Neural cell (in vitro differentiated cells): ENCODE data around the gene OBP2A. TPM values are rescaled to one million over a fixed set of nuclear protein-coding genes. Genes with fewer than 3 reads are reported as not detected.
"Not testable (repeated sequence)": the region's sequence is repeated elsewhere in the genome, so short reads cannot be mapped to it uniquely, and the experiment has no call there.

Source experiments
- H2AFZ ChIP-seq: fragments of 200-600, 300-800 bp; sonication (generic), shearing (Covaris generic); 2 replicates; pipeline ENCODE4 v1.6.0; 2014; ENCODE audit warnings: low read depth, mild to moderate bottlenecking, antibody characterized with exemption, low read length, moderate library complexity
- H3F3A ChIP-seq: fragments of 200-600 bp; shearing (Covaris generic); 2 replicates; pipeline ENCODE4 v1.6.1; 2016; ENCODE audit warnings: mild to moderate bottlenecking, moderate library complexity, mixed read lengths, antibody characterized with exemption, low read length; ENCODE audit not compliant: insufficient read depth, poor library complexity, severe bottlenecking
- H3K27ac ChIP-seq: fragments of 200-600, 300-800 bp; sonication (generic), shearing (Covaris generic); 2 replicates; pipeline ENCODE4 v1.5.1; 2014; ENCODE audit warnings: mild to moderate bottlenecking, low read length, moderate library complexity
- H3K27me3 ChIP-seq: fragments of 300-800, 200-600 bp; sonication (generic), shearing (Covaris generic); 2 replicates; pipeline ENCODE4 v1.6.0; 2014; ENCODE audit warnings: mild to moderate bottlenecking, low read depth, low read length, moderate library complexity; ENCODE audit not compliant: insufficient read depth
- H3K36me3 ChIP-seq: fragments of 300-800, 200-600 bp; sonication (generic), shearing (Covaris generic); 2 replicates; pipeline ENCODE4 v1.5.1; 2014; ENCODE audit warnings: mild to moderate bottlenecking, antibody characterized with exemption, low read length, moderate library complexity; ENCODE audit not compliant: insufficient read depth
- H3K4me2 ChIP-seq: fragments of 300-800, 200-600 bp; sonication (generic), shearing (Covaris generic); 2 replicates; pipeline ENCODE4 v1.6.0; 2014; ENCODE audit warnings: mild to moderate bottlenecking, low read length
- H3K4me3 ChIP-seq: fragments of 300-800, 200-600 bp; sonication (generic), shearing (Covaris generic); 2 replicates; pipeline ENCODE4 v1.5.1; 2014; ENCODE audit warnings: mild to moderate bottlenecking, low read length, moderate library complexity
- H3K79me2 ChIP-seq: fragments of 200-600 bp; shearing (Covaris generic); replicated peaks from 2 replicates; pipeline ENCODE4 v1.6.0; 2014; ENCODE audit warnings: mild to moderate bottlenecking, low read length, moderate library complexity; ENCODE audit not compliant: insufficient read depth
- H3K9ac ChIP-seq: fragments of 300-800, 200-600 bp; sonication (generic), shearing (Covaris generic); 2 replicates; pipeline ENCODE4 v1.6.1; 2016; ENCODE audit warnings: mild to moderate bottlenecking, low read length, mixed read lengths
- H3K9me2 ChIP-seq: fragments of 200-600 bp; shearing (Covaris generic); 2 replicates; pipeline ENCODE4 v1.6.1; 2016; ENCODE audit warnings: mild to moderate bottlenecking, low read length, mixed read lengths; ENCODE audit not compliant: insufficient read depth
- H3K9me3 ChIP-seq: fragments of 200-600, 300-800 bp; sonication (generic), shearing (Covaris generic); 2 replicates; pipeline ENCODE4 v1.6.1; 2016; ENCODE audit warnings: mild to moderate bottlenecking, mixed run types, low read length, moderate library complexity, mixed read lengths
- H4K20me1 ChIP-seq: fragments of 200-600 bp; shearing (Covaris generic); 2 replicates; pipeline ENCODE4 v1.6.1; 2016; ENCODE audit warnings: mild to moderate bottlenecking, mixed run types; ENCODE audit not compliant: insufficient read depth
- CTCF ChIP-seq: fragments of 450-650 bp; IDR thresholded peaks from 2 replicates; pipeline ENCODE4 v1.5.1; 2014; ENCODE audit warnings: antibody characterized with exemption, mild to moderate bottlenecking, moderate library complexity; ENCODE audit not compliant: poor library complexity, severe bottlenecking
- EP300 ChIP-seq: fragments of 450-650 bp; conservative IDR thresholded peaks from 2 replicates; pipeline ENCODE4 v1.6.1; 2014; ENCODE audit warnings: antibody characterized with exemption, mild to moderate bottlenecking, moderate library complexity; ENCODE audit not compliant: poor library complexity, severe bottlenecking
- EZH2 ChIP-seq: fragments of 200-600, 300-800 bp; shearing (Covaris generic), sonication (generic); IDR thresholded peaks from 2 replicates; pipeline ENCODE4 v1.6.1; 2014; ENCODE audit warnings: antibody characterized with exemption, low read length, borderline replicate concordance, mild to moderate bottlenecking; ENCODE audit not compliant: insufficient read depth, poor library complexity, severe bottlenecking
- MXI1 ChIP-seq: fragments of 450-650 bp; conservative IDR thresholded peaks from 2 replicates; pipeline ENCODE4 v1.6.1; 2014; ENCODE audit warnings: antibody characterized with exemption, mild to moderate bottlenecking; ENCODE audit not compliant: poor library complexity, severe bottlenecking
- POLR2AphosphoS5 ChIP-seq: IDR thresholded peaks from 2 replicates; pipeline ENCODE4 v1.6.1; 2012
- RAD21 ChIP-seq: fragments of 450-650 bp; conservative IDR thresholded peaks from 2 replicates; pipeline ENCODE4 v1.6.1; 2014; ENCODE audit warnings: antibody characterized with exemption, mild to moderate bottlenecking, moderate library complexity
- REST ChIP-seq: IDR thresholded peaks from 2 replicates; pipeline ENCODE4 v1.6.1; 2012; ENCODE audit warnings: borderline replicate concordance
- SMC3 ChIP-seq: fragments of 450-650 bp; conservative IDR thresholded peaks from 2 replicates; pipeline ENCODE4 v1.6.1; 2014; ENCODE audit warnings: antibody characterized with exemption, mild to moderate bottlenecking, moderate library complexity; ENCODE audit not compliant: poor library complexity
- TAF1 ChIP-seq: IDR thresholded peaks from 2 replicates; pipeline ENCODE4 v1.6.1; 2012; ENCODE audit warnings: low read depth
- polyA plus RNA-seq: library from polyadenylated mRNA; depleted of rRNA; stranded (reverse); fragments of >200 nt; gene quantifications from 2 replicates; pipeline ENCODE4 v1.2.3, GENCODE V29; 2014

OBP2A gene
- polyA plus RNA-seq, 1 donor from 2014 or later: not detected

- Histone ChIP-seq H3K4me2 (no peak overlapping the region), H3K79me2 (no peaks in the 10 kb centered on the region), H3K9me2 (no peaks in the 10 kb centered on the region), H3F3A (no peaks in the 10 kb centered on the region), H3K27ac (no peak overlapping the region), H2AFZ (no peak overlapping the region), H3K36me3 (no peaks in the 10 kb centered on the region), H4K20me1 (no peaks in the 10 kb centered on the region), H3K27me3 (no peaks in the 10 kb centered on the region), H3K9ac (no peak overlapping the region), H3K4me3 (no peak overlapping the region), H3K9me3 (no peaks in the 10 kb centered on the region)
- TF ChIP-seq SMC3 (no peak), RAD21 (no peak), EP300 (no peak), TAF1 (no peak), REST (no peak), POLR2AphosphoS5 (no peak), CTCF (no peak), MXI1 (no peak), EZH2 (no peak)
Measured at GRCh38 chr9:135547756-135548736, 2.1 kb downstream of the OBP2A start.

GRCh38 chr9:135549478-135550343, 3.8 kb downstream of the OBP2A start:
- not testable (repeated sequence) for H3K27me3 ChIP-seq, H4K20me1 ChIP-seq, H3K27ac ChIP-seq, H3F3A ChIP-seq, H3K36me3 ChIP-seq, H3K9ac ChIP-seq, H3K4me2 ChIP-seq, H3K4me3 ChIP-seq, H3K79me2 ChIP-seq, H2AFZ ChIP-seq, H3K9me2 ChIP-seq, H3K9me3 ChIP-seq
